GM19372 (cell line): ENCODE data around the gene BOLA2B.
"Not testable (repeated sequence)": the region's sequence is repeated elsewhere in the genome, so short reads cannot be mapped to it uniquely, and the experiment has no call there.

Experiments used
- ATAC-seq: cut with Tn5 transposase; IDR thresholded peaks from one replicate; pipeline ENCODE4 v1.9.1; 2021; ENCODE audit warnings: mild to moderate bottlenecking, low read depth, moderate library complexity; ENCODE audit not compliant: unreplicated experiment

The BOLA2B gene

GRCh38 chr16:30184891-30185682 is 8.4 kb downstream of the BOLA2B start:
- ATAC-seq = no peak

DNA sequence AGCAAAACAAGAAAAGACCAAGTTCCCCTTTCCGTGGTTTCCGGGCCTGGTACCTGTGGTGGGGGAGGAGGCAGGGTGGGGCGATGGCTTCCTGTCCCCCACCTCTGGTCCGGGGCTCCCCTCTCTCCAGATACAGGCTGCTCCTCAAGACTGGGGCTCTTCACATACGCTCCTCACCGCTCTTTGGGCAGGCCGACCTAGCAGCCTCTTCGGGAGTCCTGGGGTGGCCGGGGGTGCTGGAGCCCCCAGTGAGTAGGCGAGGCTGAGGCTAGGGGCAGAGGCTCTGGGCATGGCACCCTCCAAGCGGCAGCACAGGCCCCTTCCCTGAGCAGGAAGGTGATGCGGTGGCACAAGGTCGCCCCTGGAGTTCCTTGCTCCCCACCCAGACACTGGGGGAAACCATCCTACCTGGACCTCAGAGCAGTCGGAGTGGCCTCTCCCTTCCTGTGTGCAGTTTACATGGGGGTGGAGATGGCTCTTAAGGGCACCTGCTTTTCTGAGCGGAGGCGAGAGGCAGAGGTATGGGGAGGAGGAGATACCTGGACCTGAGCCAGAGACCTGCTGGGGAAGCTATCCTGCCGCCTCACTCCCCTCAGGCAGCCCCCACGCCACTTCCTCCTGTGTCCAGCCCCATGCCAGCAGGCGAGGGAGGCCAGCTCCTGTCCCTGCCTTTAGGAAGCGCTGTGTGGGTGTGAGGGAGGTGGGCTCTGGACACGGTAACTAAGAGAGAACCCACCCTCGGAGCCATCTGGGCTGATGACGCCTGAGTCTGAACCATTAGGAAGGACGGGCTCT is 9.2 kb downstream of the BOLA2B start:
- ATAC-seq = peak; percentile 38

DNA sequence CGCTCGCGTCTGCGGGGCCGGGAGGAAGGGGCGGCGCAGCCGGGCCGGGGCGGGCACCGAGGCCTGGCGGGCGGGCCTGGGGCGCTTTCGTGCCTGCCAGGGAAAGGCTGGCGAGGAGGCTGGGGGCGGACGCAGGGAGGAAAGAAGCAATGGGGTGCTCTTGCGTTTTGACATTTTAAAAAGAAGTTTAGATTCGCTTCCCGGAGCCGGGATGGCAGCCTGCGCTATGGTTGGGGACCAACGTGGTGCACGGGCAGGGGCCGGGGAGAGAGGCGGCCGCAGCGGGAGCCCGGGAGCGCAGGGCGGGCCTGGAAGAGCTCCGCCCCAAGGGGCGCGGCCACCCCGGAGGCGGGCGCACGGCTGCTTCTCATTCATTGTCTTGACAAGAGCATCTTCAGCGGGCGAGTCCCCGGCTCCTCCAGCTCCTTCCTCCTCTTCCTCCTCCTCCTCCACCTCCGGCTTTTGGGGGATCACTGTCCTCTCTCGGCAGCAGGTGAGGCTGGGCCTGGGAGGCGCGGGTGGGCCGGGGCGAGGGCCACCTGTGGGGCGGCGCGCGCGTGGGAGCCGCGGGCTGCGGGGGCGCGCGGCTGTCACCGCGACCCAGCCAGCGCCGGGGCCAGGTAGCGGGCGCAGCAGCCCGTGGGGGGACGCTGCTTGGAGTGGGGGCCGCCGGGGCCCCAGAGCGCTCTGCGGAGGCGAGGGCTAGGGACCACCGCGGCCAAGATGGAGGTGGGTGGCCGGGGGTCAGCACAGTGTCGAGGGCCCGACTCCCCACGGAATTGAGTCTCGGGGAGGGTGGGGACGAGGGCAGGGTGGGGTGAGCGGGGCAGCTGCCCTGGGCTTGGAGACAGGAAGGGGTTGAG is 10.0 kb downstream of the BOLA2B start, which contains the start of gene CORO1A:
Gene CORO1A, plus strand, starts transcription at position 370 of the 863 bp plus-strand sequence. CDS start 1,608 bp downstream, outside the sequence.
- peak; percentile 58 for ATAC-seq

DNA sequence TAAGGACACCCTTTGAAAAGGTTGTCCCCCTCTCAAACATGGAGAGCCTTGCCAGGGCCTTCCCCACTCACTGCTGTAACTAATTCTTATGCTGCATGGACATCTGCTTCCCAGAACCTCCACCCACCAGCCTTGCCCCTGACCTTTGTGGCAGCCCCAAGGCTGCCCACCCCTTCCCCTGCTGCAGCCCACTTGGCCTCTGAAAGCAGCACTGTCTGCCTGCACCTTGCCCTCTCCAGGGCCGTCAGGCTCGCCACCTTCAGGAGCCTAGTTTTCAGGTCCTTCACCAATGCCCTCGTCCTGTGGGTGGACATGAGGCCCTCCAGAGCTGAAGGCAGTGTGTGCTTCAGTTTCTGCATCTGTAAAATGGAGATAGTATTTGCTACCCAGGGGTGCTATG is 12.7 kb downstream of the BOLA2B start:
- ATAC-seq = no peak

GRCh38 chr16:30179931-30180330 is 13.5 kb downstream of the BOLA2B start:
- ATAC-seq = no peak

DNA sequence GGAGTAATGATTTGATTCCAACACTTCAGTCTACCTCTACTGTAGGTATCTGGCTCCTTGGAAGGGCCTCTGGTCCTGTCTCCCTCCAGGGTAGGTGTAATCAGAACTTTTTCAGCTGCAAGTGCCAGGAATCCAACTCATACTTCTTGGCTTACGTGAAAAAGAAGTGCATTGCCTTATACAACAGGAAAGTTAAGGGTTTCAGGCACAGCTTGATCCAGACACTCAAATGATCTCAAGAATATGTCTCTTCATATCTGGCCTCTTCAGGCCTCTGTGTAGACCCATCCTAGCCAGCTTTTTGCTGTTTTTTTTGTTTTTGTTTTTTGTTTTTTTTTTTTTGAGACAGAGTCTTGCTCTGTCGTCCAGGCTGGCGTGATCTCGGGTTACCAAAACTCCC is 14.3 kb downstream of the BOLA2B start:
- no peak for ATAC-seq

DNA sequence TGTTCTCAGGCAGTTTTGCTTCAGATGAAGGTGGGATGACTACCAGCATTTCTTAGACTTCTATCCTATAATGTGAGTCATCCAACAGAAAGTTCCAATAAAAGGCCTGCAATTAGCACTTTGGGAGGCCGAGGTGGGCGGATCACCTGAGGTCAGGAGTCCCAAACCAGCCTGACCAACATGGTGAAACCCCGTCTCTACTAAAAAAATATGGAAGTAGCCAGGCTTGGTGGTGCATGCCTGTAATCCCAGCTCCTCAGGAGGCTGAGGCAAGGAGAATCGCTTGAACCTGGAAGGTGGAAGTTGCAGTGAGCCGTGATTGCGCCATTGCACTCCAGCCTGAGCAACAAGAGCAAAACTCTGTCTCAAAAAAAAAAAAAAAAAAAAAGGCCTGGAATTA is 16.6 kb downstream of the BOLA2B start:
- not testable (repeated sequence) for ATAC-seq

GRCh38 chr16:30173054-30173453 is 20.4 kb downstream of the BOLA2B start:
- no peak for ATAC-seq

GRCh38 chr16:30170145-30170544 is 23.3 kb downstream of the BOLA2B start:
- ATAC-seq = not testable (repeated sequence)

- ATAC-seq = not testable (repeated sequence)
These were observed 24.1 kb downstream of the BOLA2B start for GRCh38 chr16:30169416-30169815.

DNA sequence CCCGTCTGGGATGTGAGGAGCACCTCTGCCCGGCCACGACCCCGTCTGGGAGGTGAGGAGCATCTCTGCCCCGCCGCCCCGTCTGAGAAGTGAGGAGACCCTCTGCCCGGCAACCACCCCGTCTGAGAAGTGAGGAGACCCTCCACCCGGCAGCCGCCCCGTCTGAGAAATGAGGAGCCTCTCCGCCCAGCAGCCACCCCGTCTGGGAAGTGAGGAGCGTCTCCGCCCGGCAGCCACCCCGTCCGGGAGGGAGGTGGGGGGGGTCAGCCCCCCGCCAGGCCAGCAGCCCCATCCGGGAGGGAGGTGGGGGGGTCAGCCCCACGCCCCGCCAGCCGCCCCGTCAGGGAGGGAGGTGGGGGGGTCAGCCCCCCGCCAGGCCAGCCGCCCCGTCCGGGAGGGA is 24.7 kb downstream of the BOLA2B start:
- ATAC-seq = not testable (repeated sequence)

DNA sequence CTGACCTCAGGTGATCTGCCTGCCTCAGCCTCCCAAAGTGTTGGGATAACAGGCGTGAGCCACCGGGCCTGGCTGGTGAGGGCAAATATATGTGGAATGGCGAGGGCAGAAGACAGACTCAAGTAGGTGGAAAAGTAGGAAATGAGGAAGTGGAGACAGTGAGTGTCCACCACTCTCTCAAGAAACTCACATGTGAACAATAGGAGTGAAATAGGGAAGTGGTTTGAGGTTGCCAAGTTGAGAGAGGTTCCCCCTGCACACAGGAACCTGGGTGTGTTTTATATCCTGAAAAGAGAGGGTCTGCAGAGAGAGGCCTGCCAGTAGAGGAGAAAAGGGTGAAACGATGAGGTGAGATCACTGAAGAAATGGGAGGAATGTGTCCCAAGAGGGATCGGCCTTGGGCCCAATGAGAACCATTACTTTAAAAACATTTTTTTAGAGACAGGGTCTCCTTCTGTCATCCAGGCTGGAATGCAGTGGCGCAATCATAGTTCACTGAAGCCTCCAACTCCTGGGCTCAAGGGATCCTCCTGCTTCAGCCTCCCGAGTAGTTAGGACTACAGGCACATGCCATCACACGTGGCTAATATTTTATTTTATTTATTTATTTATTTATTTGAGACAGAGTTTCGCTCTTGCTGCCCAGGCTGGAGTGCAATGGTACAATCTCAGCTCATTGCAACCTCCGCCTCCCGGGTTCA is 27.1 kb downstream of the BOLA2B start:
- no peak for ATAC-seq

- ATAC-seq = no peak
These were observed 29.9 kb downstream of the BOLA2B start for GRCh38 chr16:30163538-30163937.

DNA sequence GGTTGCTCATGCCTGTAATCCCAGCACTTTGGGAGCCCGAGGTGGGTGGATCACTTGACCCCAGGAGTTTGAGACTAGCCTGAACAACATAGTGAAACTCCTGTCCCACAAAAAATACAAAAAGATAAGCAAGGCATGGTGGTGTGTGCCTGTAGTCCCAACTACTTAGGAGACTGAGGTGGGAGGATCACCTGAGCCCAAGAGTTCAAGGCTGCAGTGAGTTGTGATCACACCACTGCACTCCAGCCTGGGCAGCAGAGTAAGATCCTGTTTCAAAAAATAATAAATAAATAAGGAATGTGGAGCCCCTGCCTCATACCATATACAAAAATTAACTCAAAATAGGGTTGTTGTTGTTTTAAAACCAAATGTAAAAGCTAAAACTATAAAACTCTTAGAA is 36.3 kb downstream of the BOLA2B start:
- no peak for ATAC-seq

DNA sequence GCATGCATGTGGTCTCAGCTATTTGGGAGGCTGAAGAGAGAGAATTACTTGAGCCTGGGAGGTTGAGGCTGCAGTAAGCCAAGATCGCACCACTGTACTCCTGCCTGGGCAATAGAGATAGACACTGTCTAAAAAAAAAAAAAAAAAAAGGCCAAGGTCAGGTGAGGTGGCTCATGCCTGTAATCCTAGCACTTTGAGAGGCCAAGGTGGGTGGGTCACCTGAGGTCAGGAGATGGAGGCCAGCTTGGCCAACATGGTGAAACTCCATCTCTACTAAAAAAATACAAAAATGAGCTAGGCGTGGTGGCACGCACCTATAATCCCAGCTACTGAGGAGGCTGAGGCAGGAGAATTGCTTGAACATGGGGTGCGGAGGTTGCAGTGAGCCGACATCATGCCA is 38.3 kb downstream of the BOLA2B start:
- ATAC-seq = no peak

GRCh38 chr16:30152517-30152916 is 40.9 kb downstream of the BOLA2B start:
- no peak for ATAC-seq

- ATAC-seq = no peak
These were observed 42.4 kb downstream of the BOLA2B start for GRCh38 chr16:30151091-30151490.

DNA sequence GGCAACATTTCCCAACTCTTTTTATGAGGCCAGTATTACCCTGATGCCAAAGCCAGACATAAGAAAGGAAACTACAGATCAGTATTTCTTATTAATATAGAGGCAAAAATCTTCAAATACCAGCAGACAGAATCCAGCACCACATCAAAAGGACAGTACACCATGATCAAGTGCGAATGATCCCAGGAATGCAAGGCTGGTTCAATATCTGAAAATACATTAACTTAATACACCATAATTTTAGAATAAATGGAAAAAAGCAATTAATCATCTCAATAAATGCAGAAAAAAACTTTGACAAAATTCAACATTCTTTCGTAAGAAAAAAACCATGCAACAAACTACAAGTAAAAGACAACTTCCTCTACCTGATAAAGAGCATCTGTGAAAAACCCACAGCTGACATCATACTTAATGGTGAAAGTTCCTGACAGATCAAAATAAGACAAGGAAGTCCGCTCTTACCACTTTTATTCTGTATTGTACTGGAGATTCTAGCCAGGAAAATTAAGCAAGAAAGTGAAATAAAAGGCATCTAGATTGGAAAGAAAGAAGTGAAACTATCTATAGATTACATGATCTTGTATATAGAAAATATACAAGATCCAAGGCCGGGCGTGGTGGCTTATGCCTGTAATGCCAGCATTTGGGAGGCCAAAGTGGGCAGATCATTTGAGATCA is 44.1 kb downstream of the BOLA2B start:
- no peak for ATAC-seq

DNA sequence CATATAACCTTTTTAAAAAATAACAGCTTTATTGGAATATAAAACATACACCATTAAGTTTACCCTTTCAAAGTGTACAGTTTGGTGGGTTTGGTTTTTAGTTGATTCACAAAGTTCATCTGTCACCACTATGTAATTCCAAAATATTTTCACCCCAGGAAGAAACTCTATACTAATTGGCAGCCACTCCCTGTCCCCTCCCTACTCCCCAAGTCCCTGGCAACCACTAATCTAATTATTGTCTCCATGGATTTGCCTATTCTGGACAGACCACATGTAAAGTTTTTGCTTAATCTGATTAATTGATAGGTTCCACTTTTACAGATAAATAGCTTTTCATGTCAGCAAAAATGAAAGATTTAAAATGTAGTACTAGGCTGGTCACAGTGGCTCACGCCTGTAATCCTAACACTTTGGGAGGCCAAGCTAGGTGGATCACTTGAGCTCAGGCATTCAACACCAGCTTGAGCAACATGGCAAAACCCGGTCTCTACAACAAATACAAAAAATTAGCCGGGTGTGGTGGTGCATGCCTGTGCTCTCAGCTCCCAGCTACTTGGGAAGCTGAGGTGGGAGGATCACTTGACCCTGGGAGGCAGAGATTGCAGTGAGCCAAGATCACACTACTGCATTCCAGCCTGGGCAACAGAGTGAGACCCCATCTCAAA is 45.5 kb downstream of the BOLA2B start:
- no peak for ATAC-seq
